Body of pancreas (tissue), 4 donors: ENCODE data around the gene GOLGA8S. TPM values are rescaled to one million over a fixed set of nuclear protein-coding genes. Genes with fewer than 3 reads are reported as not detected.
"Not testable (repeated sequence)": the region's sequence is repeated elsewhere in the genome, so short reads cannot be mapped to it uniquely, and the experiment has no call there.

Experiments
- ATAC-seq: fragments of 150-250 bp; one replicate; pipeline ENCODE4 v1.9.1; 2016
- DNase-seq, 4 donors: peaks; one replicate each; pipeline ENCODE4 v3.0.0-alpha.2; 2019
- H3K27ac ChIP-seq, 4 donors: fragments of 200-600 bp; sonication (generic); 1 replicate in 3 of 4; 2 replicates in 1 of 4; pipeline versions ENCODE4 v1.5.1 to v1.6.1; 2016 to 2019; ENCODE audit warnings: mild to moderate bottlenecking in 1 of 4, mixed read lengths in 1 of 4, moderate library complexity in 1 of 4
- H3K27me3 ChIP-seq, 2 donors: fragments of 200-600 bp; sonication (generic); one replicate each; pipeline ENCODE4 v1.6.0; 2016; ENCODE audit warnings: mild to moderate bottlenecking in 1 of 2
- H3K36me3 ChIP-seq, 2 donors: fragments of 200-600 bp; sonication (generic); replicated peaks in 1 of 2; 2 replicates each; pipeline ENCODE4 v1.5.1; 2016; ENCODE audit warnings: low read depth in 2 of 2; ENCODE audit not compliant: insufficient read depth in 1 of 2
- H3K4me1 ChIP-seq: fragments of 200-600 bp; sonication (generic); one replicate; pipeline ENCODE4 v1.6.0; 2016
- H3K4me3 ChIP-seq, 2 donors: fragments of 200-600 bp; sonication (generic); 1 replicate in 1 of 2; 2 replicates in 1 of 2; pipeline ENCODE4 v1.5.1; 2016 to 2019
- H3K9me3 ChIP-seq, 3 donors: fragments of 200-600 bp; sonication (generic); 1 replicate in 2 of 3; 2 replicates in 1 of 3; pipeline ENCODE4 v1.5.1; 2016
- CTCF ChIP-seq, 7 experiments: fragments of 450-650 bp in 4 of 7; fragments of 200-600 bp in 3 of 7; sonication (generic) in 3 of 7; IDR thresholded peaks; one replicate each; pipeline ENCODE4 v1.5.1; 2016 to 2019; ENCODE audit warnings: antibody characterized with exemption in 7 of 7
- POLR2A ChIP-seq, 3 donors: fragments of 450-650 bp; IDR thresholded peaks; one replicate each; pipeline ENCODE4 v1.6.1; 2016; ENCODE audit warnings: antibody characterized with exemption in 3 of 3, mild to moderate bottlenecking in 2 of 3
- WGBS, 2 donors: methylation state at CpG; one replicate each; pipeline ENCODE4 v1.1.5; 2017; 5-methylcytosine and 5-hydroxymethylcytosine counted together
- intact Hi-C: fragments of 100-400 bp; cut with DNase I; formaldehyde crosslinking; loops from one replicate; pipeline ENCODE4 v1.15.1; 2023
- total RNA-seq, 2 donors: library from RNA; depleted of rRNA; stranded (reverse); fragments of >200 nt; gene quantifications; one replicate each; pipeline ENCODE4 v1.1.0, GENCODE V29; 2016

Gene GOLGA8S
- total RNA-seq, 2 donors from 2014 or later = under 0.01 TPM; not detected in 1

DNA sequence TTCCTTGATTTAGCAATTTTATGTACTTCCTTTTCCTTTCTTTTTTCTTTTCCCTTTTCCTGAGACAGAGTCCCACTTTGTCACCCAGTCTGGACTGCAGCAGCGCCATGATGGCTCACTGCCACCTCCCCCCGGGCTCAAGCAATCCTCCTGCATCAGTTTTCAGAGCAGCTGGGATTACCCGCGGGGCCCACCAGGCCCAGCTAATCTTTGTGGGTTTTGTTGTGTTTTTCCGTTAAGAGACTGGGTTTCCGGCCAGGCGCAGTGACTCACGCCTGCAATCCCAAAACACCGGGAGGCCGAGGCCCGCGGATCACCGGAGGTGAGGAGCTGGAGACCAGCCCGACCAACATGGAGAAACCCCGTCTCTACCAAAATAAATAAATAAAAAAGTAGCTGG is 17.7 kb downstream of the GOLGA8S start:
- H3K27me3 ChIP-seq = no peaks in the 10 kb centered on the region
- WGBS, 2 donors = 79 to 81% methylated on average over 14 to 15 of the region's 15 CpGs
- H3K36me3 ChIP-seq = no peaks in the 10 kb centered on the region
- ATAC-seq (no peak), DNase-seq (no peak)
- H3K9me3 ChIP-seq = no peaks in the 10 kb centered on the region
- no peak overlapping the region for H3K4me3 ChIP-seq
- no peaks in the 10 kb centered on the region for H3K4me1 ChIP-seq
- intact Hi-C loops = no loop called here
- TF ChIP-seq CTCF (IDR thresholded peaks at IDR 0.05) = no peak
- TF ChIP-seq POLR2A (IDR thresholded peaks at IDR 0.05) = no peak
- H3K27ac ChIP-seq = no peak overlapping the region

- ATAC-seq, intact Hi-C loops, H3K27me3 ChIP-seq, DNase-seq, H3K36me3 ChIP-seq, H3K27ac ChIP-seq, H3K4me3 ChIP-seq, H3K4me1 ChIP-seq, H3K9me3 ChIP-seq: not testable (repeated sequence)
- WGBS, 2 donors = 93 to 94% methylated on average over 40 of the region's 40 CpGs
These were observed 18.5 kb downstream of the GOLGA8S start for GRCh38 chr15:23372891-23373600.

- H3K27ac ChIP-seq, ATAC-seq, H3K4me3 ChIP-seq, DNase-seq, H3K4me1 ChIP-seq, intact Hi-C loops, H3K36me3 ChIP-seq, H3K27me3 ChIP-seq, H3K9me3 ChIP-seq: not testable (repeated sequence)
- WGBS, 2 donors = 87% methylated on average over 11 of the region's 11 CpGs
These were observed 19.7 kb downstream of the GOLGA8S start for GRCh38 chr15:23374226-23374625.

GRCh38 chr15:23378946-23379345 is 24.4 kb downstream of the GOLGA8S start:
- H3K4me1 ChIP-seq, DNase-seq, ATAC-seq, H3K9me3 ChIP-seq, H3K27me3 ChIP-seq, H3K36me3 ChIP-seq, H3K27ac ChIP-seq, intact Hi-C loops, H3K4me3 ChIP-seq: not testable (repeated sequence)
- WGBS, 2 donors = 80 to 82% methylated on average over 13 of the region's 13 CpGs

DNA sequence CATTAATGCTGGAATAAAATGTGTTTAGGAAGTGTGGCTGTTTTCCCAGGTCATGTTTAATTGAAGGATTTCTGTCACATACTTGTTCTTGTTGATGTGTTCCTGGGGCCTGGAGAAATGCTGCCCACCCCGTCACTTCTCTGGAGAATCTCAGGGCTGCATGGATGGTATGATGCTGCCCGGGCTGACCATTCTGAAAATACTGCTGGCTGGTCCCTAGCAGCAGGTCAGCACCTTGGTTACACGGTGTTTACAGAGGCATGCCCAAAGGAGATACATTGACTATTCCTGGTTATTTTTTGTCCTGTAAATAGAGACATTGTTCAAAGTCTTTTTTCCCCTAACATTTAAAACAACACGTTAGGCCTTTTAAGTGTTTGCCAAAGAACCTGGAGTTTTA is 26.2 kb downstream of the GOLGA8S start:
- intact Hi-C loops, H3K4me3 ChIP-seq: not testable (repeated sequence)
- WGBS, 2 donors = 32 to 39% methylated on average over 4 of the region's 4 CpGs

GRCh38 chr15:23381192-23381591 is 26.6 kb downstream of the GOLGA8S start:
- DNase-seq, H3K36me3 ChIP-seq, ATAC-seq, H3K4me1 ChIP-seq, H3K27me3 ChIP-seq, H3K9me3 ChIP-seq, intact Hi-C loops, H3K27ac ChIP-seq, H3K4me3 ChIP-seq: not testable (repeated sequence)
- WGBS, 2 donors = 46 to 60% methylated on average over 7 of the region's 7 CpGs

More for the DNA sequence above, 26.2 kb downstream of the GOLGA8S start:
- H3K4me1 ChIP-seq, H3K27me3 ChIP-seq, H3K27ac ChIP-seq, H3K9me3 ChIP-seq, ATAC-seq, DNase-seq, H3K36me3 ChIP-seq: not testable (repeated sequence)

GRCh38 chr15:23384371-23384770 is 29.8 kb downstream of the GOLGA8S start:
- Histone ChIP-seq H3K9me3 (no peaks in the 10 kb centered on the region), H3K4me3 (no peak overlapping the region), H3K27me3 (no peaks in the 10 kb centered on the region), H3K27ac (no peak overlapping the region), H3K36me3 (no peaks in the 10 kb centered on the region), H3K4me1 (no peaks in the 10 kb centered on the region)
- no peak for TF ChIP-seq CTCF (IDR thresholded peaks at IDR 0.05)
- no peak for TF ChIP-seq POLR2A (IDR thresholded peaks at IDR 0.05)
- ATAC-seq = no peak
- DNase-seq = no peak
- intact Hi-C loops = no loop called here
